ENCODE data around the gene PACSIN2. TPM values are rescaled to one million over a fixed set of nuclear protein-coding genes. Genes with fewer than 3 reads are reported as not detected.
A peak's percentile ranks its signal among the peaks of the same experiment; 100 is the strongest.
"Not testable (repeated sequence)": the region's sequence is repeated elsewhere in the genome, so short reads cannot be mapped to it uniquely, and the experiment has no call there.

The PACSIN2 gene
- total RNA-seq, 1 donor from 2014 or later: 29.7 TPM

DNA sequence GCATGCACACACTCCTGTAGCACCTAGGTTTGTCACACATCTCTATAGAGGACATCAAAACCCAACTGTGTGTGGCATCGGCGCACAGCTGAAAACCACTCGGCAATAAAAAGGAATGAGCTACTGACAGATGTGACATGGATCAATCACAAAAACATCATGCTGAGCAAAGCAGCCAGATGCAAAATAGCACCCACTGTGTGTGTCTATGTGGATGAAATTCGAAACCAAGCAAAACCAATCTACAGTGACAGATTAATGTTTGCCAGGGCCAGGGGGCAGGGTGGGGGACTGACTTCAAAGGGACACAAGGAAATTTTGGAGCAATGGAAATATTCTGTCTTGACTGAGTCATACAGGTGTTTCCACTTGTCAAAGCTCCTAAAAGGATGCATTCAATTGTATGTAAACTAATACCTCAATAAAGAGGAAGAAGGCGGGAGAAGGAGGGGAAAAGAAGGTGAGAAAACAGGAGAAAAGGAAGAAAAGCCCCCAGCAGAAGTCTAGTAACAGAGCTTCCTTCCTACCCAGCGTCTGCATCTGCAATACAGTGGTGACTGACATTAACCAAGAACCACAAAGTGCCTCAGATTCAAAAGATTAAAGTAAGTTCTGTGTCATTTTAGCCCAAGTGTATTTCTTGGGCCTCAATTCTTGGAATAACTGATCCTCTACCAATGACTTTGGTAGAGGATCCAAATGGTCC is 49.8 kb downstream of the PACSIN2 start:
- peak; percentile 42 for ATAC-seq

DNA sequence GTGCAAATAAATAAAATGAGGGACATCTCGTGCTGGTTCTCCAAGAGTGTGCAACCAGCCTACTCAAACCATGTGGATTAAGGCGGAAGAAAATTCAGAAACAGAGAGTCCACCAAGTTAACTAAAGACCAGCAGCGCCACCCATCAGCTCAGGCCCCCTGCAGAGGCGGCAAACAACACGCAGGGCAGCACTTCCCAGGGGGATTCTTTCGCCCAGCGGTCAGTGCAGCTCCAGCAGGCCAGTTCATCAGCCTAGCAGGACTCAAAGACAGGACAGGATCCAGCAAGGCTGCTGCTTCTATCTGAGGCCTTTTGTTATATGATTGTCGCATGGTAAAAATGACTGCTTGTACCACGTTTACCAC is 51.7 kb downstream of the PACSIN2 start:
- ATAC-seq: no peak

DNA sequence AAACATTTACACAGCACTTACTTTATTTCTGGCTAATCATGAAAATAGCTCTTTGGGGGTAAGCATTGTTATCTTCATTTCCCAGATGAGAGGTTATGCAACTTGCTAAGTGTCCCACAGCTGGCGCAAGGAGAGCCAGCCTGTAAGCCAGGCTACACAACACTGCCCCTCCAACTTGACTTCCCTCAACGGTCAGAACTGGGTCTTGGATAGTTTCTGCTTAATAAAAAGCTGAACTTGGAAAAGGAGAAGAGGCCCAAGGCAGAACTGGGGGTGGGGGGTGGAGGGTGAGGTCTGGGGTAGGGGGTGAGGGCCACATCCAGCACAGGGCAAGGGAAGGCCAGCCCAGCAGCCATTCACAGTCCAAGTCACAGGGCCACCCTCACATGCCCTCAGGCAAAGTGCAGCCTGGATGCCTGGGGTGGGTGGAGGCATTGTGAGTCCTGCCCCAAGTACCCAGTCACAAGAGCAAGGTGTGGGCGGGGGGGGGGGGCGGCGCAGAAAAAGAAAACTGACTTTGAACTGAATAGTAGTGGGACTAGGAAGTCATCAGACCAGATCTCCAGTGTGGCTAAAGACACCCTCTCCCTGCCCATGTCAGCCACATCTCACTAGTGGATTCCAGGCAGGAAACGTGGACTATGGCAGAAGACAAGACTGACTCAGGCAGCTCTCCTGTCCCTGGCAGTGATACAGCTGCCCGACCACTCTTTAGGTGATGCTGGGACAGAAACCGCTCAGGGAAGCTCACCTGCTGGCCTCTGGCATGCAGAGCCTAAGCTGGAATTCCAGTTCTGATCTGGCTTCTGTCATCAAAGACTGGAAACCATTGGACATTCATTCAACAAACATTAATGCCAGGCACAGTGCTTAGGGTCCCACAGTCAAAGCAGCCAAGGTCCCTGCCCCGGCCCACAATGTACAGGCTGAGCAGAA is 52.4 kb downstream of the PACSIN2 start:
- peak; percentile 64 for ATAC-seq

DNA sequence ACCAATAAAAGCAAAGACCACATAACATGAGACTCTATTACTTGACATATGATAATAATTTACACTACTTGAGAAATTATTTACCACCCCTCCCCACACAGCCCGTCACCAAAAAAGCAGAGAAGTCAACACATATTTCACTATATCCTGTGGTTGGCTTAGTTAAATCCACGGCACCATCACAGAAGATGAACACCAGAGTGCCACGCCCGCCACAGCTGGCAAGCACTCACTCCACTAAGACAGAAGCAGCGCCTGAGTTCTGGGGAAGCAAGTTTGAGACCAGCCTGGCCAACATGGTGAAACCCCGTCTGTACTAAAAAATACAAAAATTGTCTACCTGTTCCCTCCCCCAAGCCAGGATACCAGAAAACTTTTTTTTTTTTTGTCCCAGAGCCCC is 53.1 kb downstream of the PACSIN2 start:
- ATAC-seq: peak; percentile 24

DNA sequence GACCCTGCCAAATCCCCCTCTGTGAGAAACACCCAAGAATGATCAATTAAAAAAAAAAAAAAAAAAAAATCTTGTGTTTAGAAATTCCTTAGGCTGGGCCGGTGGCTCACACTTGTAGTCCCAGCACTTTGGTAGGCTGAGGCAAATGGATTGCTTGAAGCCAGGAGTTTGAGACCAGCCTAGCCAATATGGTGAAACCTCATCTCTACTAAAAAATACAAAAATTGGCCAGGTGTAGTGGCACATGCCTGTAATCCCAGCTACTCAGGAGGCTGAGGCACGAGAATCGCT is 53.6 kb downstream of the PACSIN2 start:
- ATAC-seq: not testable (repeated sequence)

- ATAC-seq: no peak
Observed at GRCh38 chr22:42960531-42961399, 54.2 kb downstream of the PACSIN2 start.

DNA sequence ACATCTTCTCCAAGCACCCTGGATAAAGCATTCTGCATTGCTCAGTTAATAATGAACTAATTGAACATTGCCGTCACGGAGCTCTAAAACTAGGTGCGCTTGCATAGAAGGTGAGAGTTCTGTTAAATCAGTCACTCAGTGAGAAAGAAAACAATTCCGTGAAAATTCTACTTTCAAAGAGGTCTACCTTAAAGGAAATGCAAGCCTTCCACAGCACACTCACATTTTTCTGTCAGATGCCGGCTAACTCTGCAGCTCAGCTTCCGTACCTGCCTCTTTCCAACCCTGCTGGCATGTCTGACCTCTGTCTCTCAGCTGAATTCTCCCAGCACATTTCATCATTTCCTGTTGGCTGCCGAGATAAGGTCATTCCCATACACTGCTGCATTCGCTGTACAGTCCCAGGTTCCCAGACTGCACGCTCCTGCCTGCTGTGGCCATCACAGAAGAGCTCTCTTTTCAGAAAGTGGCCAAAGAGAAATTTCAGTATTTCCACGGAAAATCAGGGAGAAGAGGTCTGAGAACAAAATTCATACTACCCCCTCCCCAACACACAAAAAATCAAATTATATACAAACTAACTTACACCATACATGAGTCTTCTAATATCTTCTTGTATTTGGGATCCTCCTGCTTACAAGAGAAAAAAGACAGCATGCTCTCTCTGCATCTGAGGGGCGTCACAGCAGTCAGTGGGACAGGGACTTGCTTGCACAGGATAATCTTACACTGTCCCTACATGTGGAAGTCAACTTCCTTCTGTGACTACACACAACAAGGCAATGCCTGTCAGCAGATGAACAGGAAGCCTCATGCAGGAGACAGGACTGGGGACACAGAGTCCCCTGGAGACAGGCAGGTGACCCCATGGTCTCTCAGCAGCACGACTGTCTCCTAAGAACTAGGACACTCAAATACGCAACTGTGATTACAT is 55.1 kb downstream of the PACSIN2 start:
- peak; percentile 24 for ATAC-seq

- ATAC-seq: no peak
Observed at GRCh38 chr22:42958937-42959336, 56.0 kb downstream of the PACSIN2 start.

GRCh38 chr22:42957958-42958357 is 57.0 kb downstream of the PACSIN2 start:
- ATAC-seq: no peak

- no peak for ATAC-seq
Observed at GRCh38 chr22:42957544-42957943, 57.4 kb downstream of the PACSIN2 start.

GRCh38 chr22:42955848-42956247 is 59.1 kb downstream of the PACSIN2 start:
- ATAC-seq: no peak

DNA sequence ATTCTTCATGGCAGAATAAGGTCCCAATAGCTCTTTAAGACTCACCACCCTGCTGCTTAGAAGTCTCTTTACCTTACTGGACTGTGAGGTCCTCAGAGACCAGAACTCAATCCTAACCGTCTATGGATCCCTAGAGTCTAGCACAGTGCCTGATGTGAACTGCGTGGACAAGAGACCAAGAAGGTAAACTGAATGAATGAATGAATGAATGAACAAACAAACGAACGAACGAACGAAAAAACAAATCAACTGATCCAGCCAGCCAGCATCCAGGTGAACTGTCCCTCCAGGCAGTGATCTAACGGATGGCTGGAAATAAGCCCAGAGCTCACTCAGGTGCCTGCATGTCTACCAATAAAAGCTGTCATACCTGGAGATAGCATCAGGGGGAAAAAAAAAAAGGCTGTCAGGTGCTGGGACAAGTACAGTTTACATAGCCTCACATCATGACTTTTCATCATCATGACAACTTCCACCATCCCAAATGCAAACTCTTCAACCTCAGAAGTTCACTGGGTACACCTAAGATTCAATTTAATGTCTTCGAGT is 59.8 kb downstream of the PACSIN2 start:
- ATAC-seq: no peak

DNA sequence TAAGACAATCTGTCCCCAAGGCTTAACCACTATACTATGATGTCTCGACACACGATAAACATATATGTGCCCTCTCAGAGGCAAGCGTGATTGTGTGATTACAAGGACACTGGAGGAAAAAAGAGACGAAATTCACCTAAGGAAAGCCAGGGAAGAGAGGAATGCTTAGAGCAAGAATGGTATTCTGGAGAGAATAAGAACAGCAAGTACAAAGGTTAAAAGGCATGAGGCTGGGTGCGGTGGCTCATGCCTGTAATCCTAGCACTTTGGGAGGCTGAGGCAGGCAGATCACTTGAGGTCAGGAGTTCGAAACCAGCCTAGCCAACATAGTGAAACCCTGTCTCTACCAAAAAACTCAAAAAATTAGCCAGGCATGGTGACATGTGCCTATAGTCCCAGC is 61.2 kb downstream of the PACSIN2 start:
- not testable (repeated sequence) for ATAC-seq

DNA sequence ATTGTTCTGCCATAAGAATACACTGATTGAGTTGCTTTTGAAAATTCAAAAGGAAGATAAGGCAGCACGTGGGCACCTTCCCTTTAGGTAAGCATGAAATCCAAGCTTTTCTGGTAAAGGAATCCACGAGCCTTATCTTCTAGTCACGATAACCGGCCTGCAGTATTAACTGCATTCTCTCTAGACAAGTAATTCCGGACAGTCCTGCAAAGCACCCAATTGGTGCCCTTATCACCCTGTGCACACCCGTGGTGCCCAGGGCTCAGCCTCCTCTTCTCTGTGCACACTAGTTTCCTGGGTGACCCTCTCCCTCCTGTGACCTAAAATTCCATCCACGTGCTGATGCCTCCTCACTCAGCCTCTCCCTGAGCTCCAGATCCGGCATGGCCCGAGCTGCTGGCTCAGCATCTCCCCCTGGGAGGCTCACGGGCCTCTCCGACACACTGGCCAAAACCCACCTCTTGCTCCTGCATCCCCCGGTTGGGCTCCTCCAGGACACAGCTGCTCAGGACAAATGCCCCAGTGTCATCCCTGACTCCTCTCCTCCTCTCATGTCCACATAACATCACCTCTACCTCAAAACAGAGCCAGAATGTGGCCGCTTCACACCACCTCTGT is 63.7 kb downstream of the PACSIN2 start:
- no peak for ATAC-seq

DNA sequence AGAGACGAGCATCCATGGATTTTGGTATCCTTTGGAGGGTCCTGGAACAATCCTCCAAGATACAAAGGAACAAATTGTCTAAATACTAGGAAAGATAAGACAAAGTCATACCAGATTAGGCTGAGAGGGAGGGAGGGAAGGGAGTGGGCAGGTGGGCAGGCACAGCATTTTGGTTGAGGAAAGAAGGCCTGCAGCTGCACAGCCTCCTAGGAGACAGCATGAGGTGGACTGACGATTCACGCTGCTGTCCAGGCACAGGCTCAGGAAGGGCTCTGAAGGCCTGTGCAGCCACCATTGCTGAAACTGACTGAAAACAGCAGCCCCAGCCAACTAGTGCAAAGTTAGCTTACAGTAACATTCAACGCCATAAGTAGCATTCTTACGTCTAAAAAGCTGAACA is 64.7 kb downstream of the PACSIN2 start:
- ATAC-seq: no peak

DNA sequence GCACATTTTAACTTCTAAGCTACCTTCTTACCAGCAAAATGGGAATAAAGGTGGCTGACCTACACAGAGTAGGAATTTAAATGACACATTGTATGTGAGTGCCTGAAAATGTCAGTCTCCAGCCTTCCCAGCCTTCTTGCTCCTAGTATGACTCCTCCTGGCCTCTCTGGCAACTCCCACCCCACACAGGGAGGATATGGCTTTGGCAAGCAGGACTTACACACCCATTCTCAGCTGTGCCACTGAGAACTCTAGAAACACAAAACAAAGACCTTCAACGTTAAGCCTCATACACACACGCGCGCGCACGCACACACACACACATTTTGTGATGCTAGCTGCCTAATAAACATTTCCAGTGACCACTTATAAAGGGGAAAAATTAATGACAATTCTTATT is 65.8 kb downstream of the PACSIN2 start:
- peak; percentile 70 for ATAC-seq

DNA sequence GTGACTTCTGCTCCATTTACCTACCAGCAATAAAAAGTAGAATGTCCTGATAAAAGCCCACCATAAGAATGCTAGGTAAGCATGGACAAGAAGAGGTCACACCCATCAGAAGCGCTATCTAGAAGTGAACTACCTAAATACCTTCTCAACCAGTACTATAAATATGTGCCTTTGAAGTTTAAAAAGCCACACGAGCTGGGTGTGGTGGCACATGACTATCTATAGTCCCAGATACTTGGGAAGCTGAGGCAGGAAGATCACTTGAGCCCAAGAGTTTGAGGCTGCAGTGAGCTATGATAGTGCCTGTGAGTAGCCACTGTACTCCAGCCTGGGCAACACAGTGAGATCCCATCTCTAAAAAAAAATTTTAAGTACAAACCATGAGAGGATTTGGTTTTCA is 66.7 kb downstream of the PACSIN2 start:
- ATAC-seq: no peak

GRCh38 chr22:42947211-42947990 is 67.5 kb downstream of the PACSIN2 start:
- no peak for ATAC-seq

DNA sequence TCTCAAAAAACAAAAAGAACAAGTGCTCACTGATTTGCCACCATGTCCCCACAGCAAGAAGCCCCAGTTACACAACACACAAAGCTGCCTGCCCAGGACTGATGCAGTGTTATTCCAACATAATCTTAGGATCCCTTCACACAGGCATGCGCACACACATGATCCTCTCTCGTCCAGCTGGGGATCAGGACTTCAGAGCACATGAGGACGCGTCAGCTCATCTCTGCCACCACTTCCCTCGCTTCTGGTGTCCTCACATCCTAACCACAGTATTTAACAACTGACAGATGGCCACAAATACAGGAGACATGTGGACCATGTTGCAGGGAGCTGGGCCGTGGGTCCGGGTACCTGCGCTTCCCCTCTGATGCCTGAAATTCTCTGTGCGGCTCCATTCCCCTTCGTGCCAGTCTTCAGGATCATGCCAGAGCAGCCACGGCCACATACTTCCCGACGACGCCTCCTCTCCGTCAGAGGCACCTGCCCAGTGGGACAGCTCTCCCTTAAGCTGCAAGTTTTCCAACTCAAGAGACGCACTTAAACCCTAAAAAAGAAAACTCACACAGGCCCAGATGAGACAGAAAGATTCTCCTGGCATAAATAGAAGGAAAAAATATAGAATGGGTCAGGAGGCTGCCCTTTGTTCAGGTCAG is 68.3 kb downstream of the PACSIN2 start:
- no peak for ATAC-seq

DNA sequence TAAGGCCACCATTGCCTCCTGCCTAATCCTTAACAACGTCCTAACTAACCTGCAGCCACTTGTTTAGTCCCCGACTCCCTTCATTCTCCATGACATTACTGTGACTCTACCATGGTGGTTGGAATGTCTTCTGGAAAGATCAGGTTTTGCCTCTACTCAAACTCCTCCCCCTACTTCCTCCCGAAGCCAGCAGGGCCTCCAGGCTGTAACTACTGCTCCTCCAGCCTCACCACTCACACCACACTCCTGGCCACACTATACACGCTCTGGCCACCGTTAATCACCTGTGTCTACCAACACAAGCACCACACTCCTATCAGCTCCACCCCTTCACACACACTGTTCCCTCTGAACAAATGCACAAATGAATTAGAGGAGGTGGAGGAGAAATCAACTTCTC is 69.2 kb downstream of the PACSIN2 start:
- ATAC-seq: peak; percentile 21
